ENCODE results near the gene SLC12A4. TPM values are rescaled to one million over a fixed set of nuclear protein-coding genes. Genes with fewer than 3 reads are reported as not detected.
"Not testable (repeated sequence)": the region's sequence is repeated elsewhere in the genome, so short reads cannot be mapped to it uniquely, and the experiment has no call there.

SLC12A4 gene
- total and polyA plus RNA-seq, 10 donors = 4.6 to 68.5 (median 29.4) TPM

DNA sequence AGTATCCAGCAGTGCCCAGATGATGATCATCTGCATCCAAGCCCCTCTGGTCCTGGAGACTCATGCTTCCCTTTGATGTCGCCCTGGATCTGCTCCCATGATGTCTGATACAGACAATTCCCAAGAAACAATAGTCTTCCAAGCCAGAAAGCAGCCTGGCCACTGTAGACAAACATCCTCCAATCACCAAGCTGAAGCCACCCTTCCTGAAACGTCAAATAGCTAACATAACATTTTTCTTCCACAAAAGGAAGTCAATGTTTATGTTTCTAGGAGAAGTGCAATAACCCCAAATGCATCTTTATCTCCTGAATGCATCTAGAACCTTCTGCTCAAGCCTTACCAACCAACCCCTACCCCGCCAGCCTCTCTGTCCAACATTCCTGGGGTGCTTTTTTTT lies 32.0 kb upstream of the SLC12A4 start:
- no peaks in the 10 kb centered on the region for H3K27me3 ChIP-seq (replicated peaks in 1 of 7)
- peak overlapping the region; percentile 73 to 94 (median 90) for H3K27ac ChIP-seq
- no peak for DNase-seq
- TF ChIP-seq POLR2AphosphoS5 (IDR thresholded peaks at IDR 0.05) = no peak
- TF ChIP-seq POLR2A (IDR thresholded peaks at IDR 0.05) = no peak
- TF ChIP-seq, protein P1, sequence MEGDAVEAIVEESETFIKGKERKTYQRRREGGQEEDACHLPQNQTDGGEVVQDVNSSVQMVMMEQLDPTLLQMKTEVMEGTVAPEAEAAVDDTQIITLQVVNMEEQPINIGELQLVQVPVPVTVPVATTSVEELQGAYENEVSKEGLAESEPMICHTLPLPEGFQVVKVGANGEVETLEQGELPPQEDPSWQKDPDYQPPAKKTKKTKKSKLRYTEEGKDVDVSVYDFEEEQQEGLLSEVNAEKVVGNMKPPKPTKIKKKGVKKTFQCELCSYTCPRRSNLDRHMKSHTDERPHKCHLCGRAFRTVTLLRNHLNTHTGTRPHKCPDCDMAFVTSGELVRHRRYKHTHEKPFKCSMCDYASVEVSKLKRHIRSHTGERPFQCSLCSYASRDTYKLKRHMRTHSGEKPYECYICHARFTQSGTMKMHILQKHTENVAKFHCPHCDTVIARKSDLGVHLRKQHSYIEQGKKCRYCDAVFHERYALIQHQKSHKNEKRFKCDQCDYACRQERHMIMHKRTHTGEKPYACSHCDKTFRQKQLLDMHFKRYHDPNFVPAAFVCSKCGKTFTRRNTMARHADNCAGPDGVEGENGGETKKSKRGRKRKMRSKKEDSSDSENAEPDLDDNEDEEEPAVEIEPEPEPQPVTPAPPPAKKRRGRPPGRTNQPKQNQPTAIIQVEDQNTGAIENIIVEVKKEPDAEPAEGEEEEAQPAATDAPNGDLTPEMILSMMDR (IDR thresholded peaks at IDR 0.05 in 8 of 11, conservative IDR thresholded peaks at IDR 0.05 in 3 of 11) = no peak
- no peaks in the 10 kb centered on the region for H3K36me3 ChIP-seq
- H3K4me1 ChIP-seq = peaks cover 8 to 88% (median 61%) of the 10 kb centered on the region in 6 donors
- H3K4me3 ChIP-seq = peak overlapping the region in 3 of 8 donors; percentile 20 to 71 (median 41)
- WGBS, 5 donors = 35 to 58% (median 45%) methylated on average over 3 of the region's 3 CpGs
- H3K9me3 ChIP-seq = no peaks in the 10 kb centered on the region
- intact Hi-C loops (cut with DNase I; ENCODE audit: low total_unique reads) = no loop called here

DNA sequence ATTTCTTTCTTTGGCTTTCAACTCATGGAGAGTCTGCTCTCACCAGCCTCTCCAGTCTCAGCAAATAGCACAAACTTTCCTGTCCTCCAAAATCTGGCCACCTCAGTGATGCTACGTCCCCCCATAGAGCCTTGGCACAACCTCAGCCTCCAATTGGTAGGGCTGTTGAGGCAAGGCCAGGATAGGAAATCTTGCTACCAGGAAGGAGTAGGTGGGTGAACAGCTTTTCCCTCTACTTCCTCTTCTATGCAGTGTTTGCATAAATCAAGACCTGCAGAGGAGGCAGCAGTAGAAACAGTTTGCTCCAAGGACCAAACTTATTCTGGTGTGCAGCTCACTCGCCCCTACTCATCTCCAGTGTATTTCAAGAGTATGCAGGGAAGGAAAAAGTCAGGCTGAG lies 31.5 kb upstream of the SLC12A4 start:
- Histone ChIP-seq H3K9me3 (no peaks in the 10 kb centered on the region), H3K4me3 (peak overlapping the region in 3 of 8 donors; percentile 41 to 71 (median 47)), H3K36me3 (no peaks in the 10 kb centered on the region), H3K27ac (peak overlapping the region; percentile 73 to 94 (median 90)), H3K27me3 (replicated peaks in 1 of 7) (no peaks in the 10 kb centered on the region), H3K4me1 (peaks cover 7 to 88% (median 61%) of the 10 kb centered on the region in 6 donors)
- intact Hi-C loops (cut with DNase I; ENCODE audit: low total_unique reads) = no loop called here
- TF ChIP-seq, protein P1 (IDR thresholded peaks at IDR 0.05 in 8 of 11, conservative IDR thresholded peaks at IDR 0.05 in 3 of 11) = no peak
- no peak for TF ChIP-seq POLR2A (IDR thresholded peaks at IDR 0.05)
- no peak for TF ChIP-seq POLR2AphosphoS5 (IDR thresholded peaks at IDR 0.05)
- DNase-seq = no peak
- 16 to 44% (median 29%) methylated on average over 2 of the region's 2 CpGs for WGBS, 5 donors

DNA sequence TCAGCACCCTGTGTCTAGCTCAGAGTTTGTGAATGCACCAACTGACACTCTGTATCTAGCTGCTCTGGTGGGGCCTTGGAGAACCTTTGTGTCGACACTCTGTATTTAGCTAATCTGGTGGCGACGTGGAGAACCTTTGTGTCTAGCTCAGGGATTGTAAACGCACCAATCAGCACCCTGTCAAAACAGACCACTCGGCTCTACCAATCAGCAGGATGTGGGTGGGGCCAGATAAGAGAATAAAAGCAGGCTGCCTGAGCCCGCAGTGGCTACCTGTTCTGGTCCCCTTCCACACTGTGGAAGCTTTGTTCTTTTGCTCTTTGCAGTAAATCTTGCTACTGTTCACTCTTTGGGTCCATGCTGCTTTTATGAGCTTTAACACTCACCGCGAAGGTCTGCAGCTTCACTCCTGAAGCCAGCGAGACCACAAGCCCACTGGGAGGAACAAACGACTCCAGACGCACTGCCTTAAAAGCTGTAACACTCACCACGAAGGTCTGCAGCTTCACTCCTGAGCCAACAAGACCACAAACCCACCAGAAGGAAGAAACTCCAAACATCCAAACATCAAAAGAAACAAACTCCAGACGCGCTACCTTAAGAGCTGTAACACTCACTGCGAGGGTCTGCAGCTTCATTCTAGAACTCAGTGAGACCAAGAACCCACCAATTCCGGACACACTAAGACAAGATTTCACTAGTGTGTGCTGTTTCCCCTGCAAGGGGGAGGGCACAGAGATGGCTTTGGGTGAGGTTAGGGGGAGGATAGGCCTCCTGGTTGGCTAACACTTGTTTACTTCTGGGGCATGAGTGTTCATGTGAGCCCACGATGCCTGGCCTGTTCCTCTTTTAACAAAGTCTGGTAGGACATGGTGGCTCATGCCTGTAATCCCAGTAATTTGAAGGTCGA lies 30.6 kb upstream of the SLC12A4 start, which contains the start of gene DPEP2:
Gene DPEP2, minus strand, starts transcription at position 706 of the 910 bp plus-strand sequence. CDS start 6,272 bp downstream, outside the sequence.
- H3K36me3 ChIP-seq; H3K9me3 ChIP-seq; intact Hi-C loops (cut with DNase I; ENCODE audit: low total_unique reads); H3K27me3 ChIP-seq (replicated peaks in 1 of 7): not testable (repeated sequence)
- H3K4me1 ChIP-seq = peaks cover 7 to 87% (median 58%) of the 10 kb centered on the region in 6 donors
- WGBS, 5 donors = 31 to 54% (median 39%) methylated on average over 18 of the region's 18 CpGs
- TF ChIP-seq POLR2A (IDR thresholded peaks at IDR 0.05) (peak in 1 of 3 donors; percentile 23), POLR2AphosphoS5 (IDR thresholded peaks at IDR 0.05) (peak in 2 of 3 donors; percentile 35 to 93)
- H3K4me3 ChIP-seq = peak within 1 kb of the TSS in 6 of 8 donors; percentile 12 to 71 (median 40)
- peak within 1 kb of the TSS; percentile 73 to 94 (median 90) for H3K27ac ChIP-seq
- peak; percentile 88 for DNase-seq

DNA sequence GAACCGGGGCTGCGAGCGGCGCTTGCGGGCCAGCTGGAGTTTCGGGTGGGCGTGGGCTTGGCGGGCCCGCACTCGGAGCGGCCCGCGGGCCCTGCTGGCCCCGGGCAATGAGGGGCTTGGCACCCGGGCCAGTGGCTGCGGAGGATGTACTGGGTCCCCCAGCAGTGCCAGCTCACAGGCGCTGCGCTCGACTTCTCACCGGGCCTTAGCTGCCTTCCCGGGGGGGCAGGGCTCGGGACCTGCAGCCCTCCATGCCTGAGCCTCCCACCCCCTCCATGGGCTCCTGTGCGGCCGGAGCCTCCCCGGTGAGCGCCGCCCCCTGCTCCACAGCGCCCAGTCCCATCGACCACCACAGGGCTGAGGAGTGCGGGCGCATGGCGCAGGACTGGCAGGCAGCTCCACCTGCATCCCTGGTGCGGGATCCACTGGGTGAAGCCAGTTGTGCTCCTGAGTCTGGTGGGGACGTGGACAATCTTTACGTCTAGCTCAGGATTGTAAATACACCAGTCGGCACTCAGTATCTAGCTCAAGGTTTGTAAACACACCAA lies 29.9 kb upstream of the SLC12A4 start:
- H3K27me3 ChIP-seq (replicated peaks in 1 of 7); H3K36me3 ChIP-seq; DNase-seq; H3K9me3 ChIP-seq; intact Hi-C loops (cut with DNase I; ENCODE audit: low total_unique reads): not testable (repeated sequence)
- H3K4me3 ChIP-seq = peak overlapping the region in 4 of 8 donors; percentile 39 to 71 (median 44)
- peak overlapping the region; percentile 73 to 94 (median 90) for H3K27ac ChIP-seq
- H3K4me1 ChIP-seq = peaks cover 14 to 91% (median 66%) of the 10 kb centered on the region in 6 donors
- WGBS, 5 donors = 92 to 98% (median 96%) methylated on average over 22 to 36 of the region's 36 CpGs

DNA sequence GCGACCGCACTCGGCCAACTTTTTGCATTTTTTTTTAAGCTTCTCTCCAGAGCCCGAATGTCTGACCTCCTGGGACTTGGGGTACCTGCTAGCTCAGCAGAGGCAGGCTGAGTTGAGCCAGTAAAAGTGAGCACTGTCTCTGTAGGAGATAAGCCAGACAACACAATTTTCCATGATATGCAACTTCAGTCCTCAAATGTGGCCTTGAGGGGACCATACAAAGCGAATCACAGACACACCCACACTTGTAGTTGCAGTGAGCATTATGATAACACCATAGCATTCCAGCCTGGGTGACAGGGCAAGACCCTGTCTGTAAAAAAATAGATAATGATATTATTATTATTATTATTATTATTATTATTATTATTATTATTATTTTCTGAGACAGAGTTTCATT lies 28.2 kb upstream of the SLC12A4 start:
- TF ChIP-seq POLR2A (IDR thresholded peaks at IDR 0.05) (no peak), POLR2AphosphoS5 (IDR thresholded peaks at IDR 0.05) (no peak)
- TF ChIP-seq, protein P1 (IDR thresholded peaks at IDR 0.05 in 8 of 11, conservative IDR thresholded peaks at IDR 0.05 in 3 of 11) = no peak
- WGBS, 5 donors = 84 to 90% (median 86%) methylated on average over 5 of the region's 5 CpGs
- H3K36me3 ChIP-seq = peaks cover 0 to 6% (median 0%) of the 10 kb centered on the region in 6 donors
- intact Hi-C loops (cut with DNase I; ENCODE audit: low total_unique reads) = no loop called here
- H3K9me3 ChIP-seq = no peaks in the 10 kb centered on the region
- DNase-seq = no peak
- H3K4me3 ChIP-seq = no peak overlapping the region
- peak overlapping the region in 4 of 8 donors; percentile 21 to 93 (median 90) for H3K27ac ChIP-seq
- no peaks in the 10 kb centered on the region for H3K27me3 ChIP-seq (replicated peaks in 1 of 7)
- peaks cover 24 to 98% (median 78%) of the 10 kb centered on the region in 6 donors for H3K4me1 ChIP-seq

Data from spleen (tissue), 11 donors.